ENCODE data around the gene C2orf69. TPM values are rescaled to one million over a fixed set of nuclear protein-coding genes. Genes with fewer than 3 reads are reported as not detected.

Gene C2orf69
- total RNA-seq (10 to 100 TPM in 3 of 7 donors, 1 to 10 TPM in 4; 7.5 to 12.6 (median 9.9) TPM), polyA plus RNA-seq (1 to 10 TPM; 4.4 to 4.8 TPM)
- long read RNA-seq, donor 1, transcript C2orf69-201 (2 exons, 3,728 nt): major isoform, 59 of 61 reads
- long read RNA-seq, donor 1, partial matches to known transcripts: 0 of 61 reads
- long read RNA-seq, donor 1, other reads (novel, unspliced or antisense): 2 of 61 reads
- long read RNA-seq, donor 2, transcript C2orf69-201 (2 exons, 3,728 nt): major isoform, 7 of 7 reads
- long read RNA-seq, donor 2, partial matches to known transcripts: 0 of 7 reads
- long read RNA-seq, donor 2, other reads (novel, unspliced or antisense): 0 of 7 reads
- long read RNA-seq, donor 3, transcript C2orf69-201 (2 exons, 3,728 nt): major isoform, 29 of 30 reads
- long read RNA-seq, donor 3, partial matches to known transcripts: 0 of 30 reads
- long read RNA-seq, donor 3, other reads (novel, unspliced or antisense): 1 of 30 reads

DNA sequence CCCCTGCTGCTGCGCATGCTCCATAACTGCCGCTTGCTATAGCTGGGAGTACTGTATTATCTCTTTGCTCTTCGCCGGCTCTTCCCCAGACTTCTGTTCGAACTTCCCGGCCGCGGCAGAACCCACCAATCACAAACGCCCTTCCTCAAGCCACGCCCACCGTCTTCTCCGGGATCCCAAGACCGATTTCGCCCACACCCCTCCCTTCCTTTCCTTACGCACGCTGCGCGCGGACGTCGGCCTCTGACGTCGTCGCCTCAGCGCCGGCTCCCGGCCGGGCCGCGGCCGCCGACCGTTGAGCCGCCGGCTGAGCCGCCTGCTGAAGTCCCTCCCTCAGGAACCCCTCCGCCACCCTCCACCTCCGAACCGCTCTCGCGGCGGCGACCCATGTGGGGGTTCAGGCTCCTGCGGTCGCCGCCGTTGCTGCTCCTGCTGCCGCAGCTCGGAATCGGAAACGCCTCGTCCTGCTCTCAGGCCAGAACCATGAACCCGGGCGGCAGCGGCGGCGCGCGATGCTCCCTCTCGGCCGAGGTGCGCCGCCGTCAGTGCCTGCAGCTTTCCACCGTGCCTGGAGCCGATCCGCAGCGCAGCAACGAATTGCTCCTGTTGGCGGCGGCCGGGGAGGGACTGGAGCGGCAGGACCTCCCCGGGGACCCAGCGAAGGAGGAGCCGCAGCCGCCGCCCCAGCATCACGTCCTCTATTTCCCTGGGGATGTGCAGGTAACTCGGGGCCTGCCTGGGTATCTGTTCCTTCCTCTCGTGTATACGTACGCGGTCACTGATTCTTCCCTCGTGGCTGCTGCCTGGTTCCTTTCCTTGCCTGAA lies at the start of gene C2orf69:
Gene C2orf69 (plus strand): TSS at position 242 of the 825 bp plus-strand sequence. CDS start 146 bp downstream, at position 388.
- Histone ChIP-seq H3K27ac (peak within 1 kb of the TSS; percentile 94 to 99), H3K4me3 (peak within 1 kb of the TSS; percentile 92), H3K36me3 (no peaks in the 10 kb centered on the region), H3K27me3 (no peaks in the 10 kb centered on the region), H3K4me1 (ENCODE audit: insufficient read depth) (peaks cover 3% of the 10 kb centered on the region), H3K9me3 (no peaks in the 10 kb centered on the region)
- WGBS, 3 donors: 0% methylated on average over 73 to 85 of the region's 85 CpGs
- intact Hi-C loops (cut with DNase I): no loop called here
- DNase-seq: peak; percentile 93 to 98 (median 97)
- peak; percentile 84 for TF ChIP-seq POLR2A (IDR thresholded peaks at IDR 0.05)
- no peak for TF ChIP-seq EP300 (IDR thresholded peaks at IDR 0.05)

- TF ChIP-seq POLR2A (IDR thresholded peaks at IDR 0.05) (no peak), EP300 (IDR thresholded peaks at IDR 0.05) (no peak)
- TF ChIP-seq, protein P1, sequence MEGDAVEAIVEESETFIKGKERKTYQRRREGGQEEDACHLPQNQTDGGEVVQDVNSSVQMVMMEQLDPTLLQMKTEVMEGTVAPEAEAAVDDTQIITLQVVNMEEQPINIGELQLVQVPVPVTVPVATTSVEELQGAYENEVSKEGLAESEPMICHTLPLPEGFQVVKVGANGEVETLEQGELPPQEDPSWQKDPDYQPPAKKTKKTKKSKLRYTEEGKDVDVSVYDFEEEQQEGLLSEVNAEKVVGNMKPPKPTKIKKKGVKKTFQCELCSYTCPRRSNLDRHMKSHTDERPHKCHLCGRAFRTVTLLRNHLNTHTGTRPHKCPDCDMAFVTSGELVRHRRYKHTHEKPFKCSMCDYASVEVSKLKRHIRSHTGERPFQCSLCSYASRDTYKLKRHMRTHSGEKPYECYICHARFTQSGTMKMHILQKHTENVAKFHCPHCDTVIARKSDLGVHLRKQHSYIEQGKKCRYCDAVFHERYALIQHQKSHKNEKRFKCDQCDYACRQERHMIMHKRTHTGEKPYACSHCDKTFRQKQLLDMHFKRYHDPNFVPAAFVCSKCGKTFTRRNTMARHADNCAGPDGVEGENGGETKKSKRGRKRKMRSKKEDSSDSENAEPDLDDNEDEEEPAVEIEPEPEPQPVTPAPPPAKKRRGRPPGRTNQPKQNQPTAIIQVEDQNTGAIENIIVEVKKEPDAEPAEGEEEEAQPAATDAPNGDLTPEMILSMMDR (IDR thresholded peaks at IDR 0.05): no peak
- no peak overlapping the region for H3K4me3 ChIP-seq
- no peaks in the 10 kb centered on the region for H3K9me3 ChIP-seq
- no peaks in the 10 kb centered on the region for H3K4me1 ChIP-seq (ENCODE audit: insufficient read depth)
- no peak for DNase-seq
- intact Hi-C loops (cut with DNase I): no loop called here
- H3K36me3 ChIP-seq: no peaks in the 10 kb centered on the region
- 68 to 75% (median 74%) methylated on average over 3 of the region's 3 CpGs for WGBS, 3 donors
- no peak overlapping the region for H3K27ac ChIP-seq
- no peaks in the 10 kb centered on the region for H3K27me3 ChIP-seq
These were observed 48.3 kb upstream of the C2orf69 start for GRCh38 chr2:199862788-199863187.

DNA sequence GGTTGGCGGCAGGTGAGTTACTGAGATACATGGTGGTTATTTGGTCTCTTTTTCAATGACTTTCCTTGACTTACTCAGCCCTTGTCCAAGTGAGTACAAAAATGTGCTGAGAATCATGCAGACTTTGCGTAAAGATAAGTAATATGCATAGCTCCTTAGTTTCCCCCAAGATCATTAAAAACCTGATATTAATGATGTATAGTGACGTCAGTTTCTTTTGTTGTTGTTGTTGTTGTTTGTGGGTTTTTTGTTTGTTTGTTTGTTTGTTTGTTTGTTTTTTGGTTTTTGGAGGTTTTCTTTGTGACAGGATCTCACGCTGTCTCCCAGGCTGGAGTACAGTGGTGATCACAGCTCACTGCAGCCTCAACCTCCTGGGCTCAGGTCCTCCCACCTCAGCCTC lies 45.2 kb upstream of the C2orf69 start:
- no peaks in the 10 kb centered on the region for H3K27me3 ChIP-seq
- no peaks in the 10 kb centered on the region for H3K9me3 ChIP-seq
- H3K36me3 ChIP-seq: no peaks in the 10 kb centered on the region
- H3K4me1 ChIP-seq (ENCODE audit: insufficient read depth): no peaks in the 10 kb centered on the region
- 93 to 97% (median 95%) methylated on average over 4 of the region's 4 CpGs for WGBS, 3 donors
- TF ChIP-seq, protein P1 (IDR thresholded peaks at IDR 0.05): no peak
- no peak for TF ChIP-seq EP300 (IDR thresholded peaks at IDR 0.05)
- H3K27ac ChIP-seq: no peak overlapping the region
- no peak overlapping the region for H3K4me3 ChIP-seq
- DNase-seq: no peak
- intact Hi-C loops (cut with DNase I): no loop called here

GRCh38 chr2:199868431-199869226 lies 42.5 kb upstream of the C2orf69 start:
- Histone ChIP-seq H3K9me3 (no peaks in the 10 kb centered on the region), H3K27me3 (no peaks in the 10 kb centered on the region), H3K27ac (no peak overlapping the region), H3K4me1 (ENCODE audit: insufficient read depth) (no peaks in the 10 kb centered on the region), H3K36me3 (no peaks in the 10 kb centered on the region), H3K4me3 (no peak overlapping the region)
- TF ChIP-seq, protein P1 (IDR thresholded peaks at IDR 0.05): no peak
- intact Hi-C loops (cut with DNase I): no loop called here
- DNase-seq: no peak
- 55 to 61% (median 58%) methylated on average over 5 of the region's 5 CpGs for WGBS, 3 donors

Data from ovary (tissue), 10 donors.